Keratinocyte (primary cell): Measurements from ENCODE around the gene GLI2. TPM values are rescaled to one million over a fixed set of nuclear protein-coding genes. Genes with fewer than 3 reads are reported as not detected.

Source experiments
- DNase-seq: peaks from one replicate; pipeline ENCODE4 v3.0.0-alpha.2; 2011; ENCODE audit warnings: low read depth, missing footprints, low spot score
- FAIRE-seq: peaks from 2 replicates; lab custom pipeline; 2011; peaks lifted over from hg19 to GRCh38; lab: Jason Lieb, UNC
- H2AFZ ChIP-seq: 2 replicates; pipeline ENCODE4 v1.6.0; 2012; ENCODE audit warnings: low read length, control low read depth, inconsistent platforms; ENCODE audit not compliant: control insufficient read depth
- H3K27ac ChIP-seq: 2 replicates; pipeline ENCODE4 v1.5.1; 2011; ENCODE audit warnings: low read length; ENCODE audit not compliant: control insufficient read depth, insufficient read depth
- H3K27me3 ChIP-seq: 3 replicates; pipeline ENCODE4 v1.6.0; 2011; ENCODE audit warnings: low read length; ENCODE audit not compliant: control insufficient read depth, insufficient read depth; ENCODE audit errors: extremely low read depth
- H3K36me3 ChIP-seq, 2 experiments: 2 replicates in 1 of 2; 3 replicates in 1 of 2; pipeline ENCODE4 v1.5.1; 2011; ENCODE audit warnings: low read length in 2 of 2, mild to moderate bottlenecking in 1 of 2; ENCODE audit not compliant: control insufficient read depth in 2 of 2, insufficient read depth in 2 of 2; ENCODE audit errors: extremely low read depth in 1 of 2
- H3K4me1 ChIP-seq: 3 replicates; pipeline ENCODE4 v1.5.1; 2011; ENCODE audit warnings: low read length; ENCODE audit not compliant: control insufficient read depth, insufficient read depth; ENCODE audit errors: extremely low read depth
- H3K4me2 ChIP-seq: 3 replicates; pipeline ENCODE4 v1.6.0; 2011; ENCODE audit warnings: low read depth, low read length; ENCODE audit not compliant: control insufficient read depth, insufficient read depth; ENCODE audit errors: extremely low read depth
- H3K4me3 ChIP-seq, 3 experiments: fragments of 200-600 bp in 1 of 3; sonication (generic) in 1 of 3; 2 replicates in 2 of 3; 3 replicates in 1 of 3; pipeline ENCODE4 v1.5.1; 2011 to 2016; ENCODE audit warnings: low read length in 3 of 3, mild to moderate bottlenecking in 3 of 3, control low read depth in 2 of 3, inconsistent platforms in 1 of 3, low read depth in 1 of 3, mixed read lengths in 1 of 3, mixed run types in 1 of 3, moderate library complexity in 1 of 3; ENCODE audit not compliant: control insufficient read depth in 2 of 3, insufficient read depth in 2 of 3; ENCODE audit errors: extremely low read depth in 1 of 3
- H3K79me2 ChIP-seq: 2 replicates; pipeline ENCODE4 v1.6.0; 2012; ENCODE audit warnings: low read length; ENCODE audit not compliant: control insufficient read depth, insufficient read depth
- H3K9ac ChIP-seq: 3 replicates; pipeline ENCODE4 v1.6.0; 2011; ENCODE audit warnings: low read length; ENCODE audit not compliant: control insufficient read depth, insufficient read depth; ENCODE audit errors: extremely low read depth
- H3K9me1 ChIP-seq: 3 replicates; pipeline ENCODE4 v1.6.0; 2011; ENCODE audit warnings: low read length; ENCODE audit not compliant: control insufficient read depth, insufficient read depth; ENCODE audit errors: extremely low read depth
- H3K9me3 ChIP-seq: 2 replicates; pipeline ENCODE4 v1.5.1; 2012; ENCODE audit warnings: low read depth, low read length; ENCODE audit not compliant: control insufficient read depth
- H4K20me1 ChIP-seq: 3 replicates; pipeline ENCODE4 v1.6.0; 2011; ENCODE audit warnings: low read length; ENCODE audit not compliant: control insufficient read depth, insufficient read depth; ENCODE audit errors: extremely low read depth
- CTCF ChIP-seq, 3 experiments: IDR thresholded peaks in 1 of 3; conservative IDR thresholded peaks in 1 of 3; optimal IDR thresholded peaks in 1 of 3; 2 replicates in 2 of 3; 3 replicates in 1 of 3; pipeline versions ENCODE3 to v1.5.1; 2011; ENCODE audit warnings: low read length in 3 of 3, mild to moderate bottlenecking in 3 of 3, moderate library complexity in 2 of 3, control low read depth in 1 of 3, inconsistent platforms in 1 of 3; ENCODE audit not compliant: insufficient read depth in 2 of 3; ENCODE audit errors: extremely low read depth in 1 of 3
- EZH2 ChIP-seq: IDR thresholded peaks from one replicate; pipeline ENCODE4 v1.6.1; 2012; ENCODE audit warnings: inconsistent platforms, mild to moderate bottlenecking, low read length, moderate library complexity
- dilution Hi-C: fragments of 300-500 bp; cut with MboI; formaldehyde crosslinking; loops from one replicate; pipeline ENCODE4 v1.7.0; 2020; ENCODE audit warnings: low sequenced_read_pairs; ENCODE audit not compliant: extremely low pct_ligation_motif_present
- polyA plus RNA-seq, 5 experiments: library from polyadenylated mRNA; depleted of rRNA in 3 of 5; stranded (reverse) in 3 of 5; stranded (forward) in 1 of 5; unstranded in 1 of 5; fragments of >200 nt; gene quantifications; 1 replicate in 1 of 5; 2 replicates in 3 of 5; 3 replicates in 1 of 5; pipeline versions ENCODE4 v1.2.1 to v1.2.3, GENCODE V29; 2011 to 2012; ENCODE audit warnings: missing spikeins in 2 of 5, low read depth in 1 of 5, low replicate concordance in 1 of 5

The GLI2 gene
- polyA plus RNA-seq, 1 donor (not counting 4 experiments of a cell fraction or from before 2014, with no cell fraction given): 0.04 TPM

- Histone ChIP-seq H3K79me2 (no peaks in the 10 kb centered on the region), H3K36me3 (no peaks in the 10 kb centered on the region), H2AFZ (no peak overlapping the region), H3K27me3 (peaks cover 64% of the 10 kb centered on the region), H3K4me2 (no peak overlapping the region), H3K9me3 (no peaks in the 10 kb centered on the region), H4K20me1 (no peaks in the 10 kb centered on the region), H3K4me1 (peaks cover 11% of the 10 kb centered on the region), H3K9me1 (no peaks in the 10 kb centered on the region), H3K4me3 (no peak overlapping the region), H3K27ac (no peak overlapping the region), H3K9ac (no peak overlapping the region)
- DNase-seq (no peak), FAIRE-seq (no peak)
- dilution Hi-C loops: no loop called here
- no peak for TF ChIP-seq EZH2
Observed at GRCh38 chr2:120738786-120739437, 3.2 kb downstream of the GLI2 start.

GRCh38 chr2:120739438-120740090, 3.9 kb downstream of the GLI2 start:
- Histone ChIP-seq H3K9me3 (no peaks in the 10 kb centered on the region), H3K27me3 (peaks cover 62% of the 10 kb centered on the region), H4K20me1 (no peaks in the 10 kb centered on the region), H2AFZ (no peak overlapping the region), H3K27ac (no peak overlapping the region), H3K9me1 (no peaks in the 10 kb centered on the region), H3K4me1 (peaks cover 11% of the 10 kb centered on the region), H3K4me2 (no peak overlapping the region), H3K9ac (no peak overlapping the region), H3K4me3 (no peak overlapping the region), H3K36me3 (no peaks in the 10 kb centered on the region), H3K79me2 (no peaks in the 10 kb centered on the region)
- DNase-seq (no peak), FAIRE-seq (no peak)
- TF ChIP-seq CTCF (optimal IDR thresholded peaks at IDR 0.05 in 1 of 3, IDR thresholded peaks at IDR 0.05 in 1 of 3, conservative IDR thresholded peaks at IDR 0.05 in 1 of 3; ENCODE audit: extremely low read depth in 1 of 3, insufficient read depth in 2 of 3, low read length in 3 of 3) (no peak), EZH2 (no peak)
- dilution Hi-C loops: no loop called here
